ENCODE results near the gene CSNK1A1. TPM values are rescaled to one million over a fixed set of nuclear protein-coding genes. Genes with fewer than 3 reads are reported as not detected.
"Not testable (repeated sequence)": the region's sequence is repeated elsewhere in the genome, so short reads cannot be mapped to it uniquely, and the experiment has no call there.

Gene CSNK1A1
- polyA plus RNA-seq, 1 experiment: 171 TPM

DNA sequence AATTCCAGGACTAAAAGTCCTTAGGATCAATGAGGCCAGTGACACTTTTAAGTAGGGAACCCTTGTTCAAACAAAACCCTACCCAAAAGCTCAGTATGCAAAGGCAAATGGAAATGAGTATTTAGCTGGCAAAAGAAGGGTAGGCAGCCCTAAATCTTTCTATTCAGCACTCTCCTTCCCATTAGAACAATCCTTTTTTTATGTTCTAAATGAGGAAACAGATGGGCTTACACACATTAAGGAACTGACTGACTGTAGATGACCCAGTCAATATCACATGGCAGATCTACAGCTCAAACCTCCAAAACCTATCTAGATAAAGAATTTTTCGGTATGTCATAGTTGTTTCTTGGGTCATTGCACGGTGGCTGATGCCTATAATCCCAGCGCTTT lies 7.2 kb downstream of the CSNK1A1 start:
- POLR2A ChIA-PET: interaction anchor here (0.6 to 0.7 kb wide), 2 partner anchors 18 to 27 kb away, joined by 4 read pairs; no protein-coding TSS in a partner anchor
- TF ChIP-seq, protein P1, sequence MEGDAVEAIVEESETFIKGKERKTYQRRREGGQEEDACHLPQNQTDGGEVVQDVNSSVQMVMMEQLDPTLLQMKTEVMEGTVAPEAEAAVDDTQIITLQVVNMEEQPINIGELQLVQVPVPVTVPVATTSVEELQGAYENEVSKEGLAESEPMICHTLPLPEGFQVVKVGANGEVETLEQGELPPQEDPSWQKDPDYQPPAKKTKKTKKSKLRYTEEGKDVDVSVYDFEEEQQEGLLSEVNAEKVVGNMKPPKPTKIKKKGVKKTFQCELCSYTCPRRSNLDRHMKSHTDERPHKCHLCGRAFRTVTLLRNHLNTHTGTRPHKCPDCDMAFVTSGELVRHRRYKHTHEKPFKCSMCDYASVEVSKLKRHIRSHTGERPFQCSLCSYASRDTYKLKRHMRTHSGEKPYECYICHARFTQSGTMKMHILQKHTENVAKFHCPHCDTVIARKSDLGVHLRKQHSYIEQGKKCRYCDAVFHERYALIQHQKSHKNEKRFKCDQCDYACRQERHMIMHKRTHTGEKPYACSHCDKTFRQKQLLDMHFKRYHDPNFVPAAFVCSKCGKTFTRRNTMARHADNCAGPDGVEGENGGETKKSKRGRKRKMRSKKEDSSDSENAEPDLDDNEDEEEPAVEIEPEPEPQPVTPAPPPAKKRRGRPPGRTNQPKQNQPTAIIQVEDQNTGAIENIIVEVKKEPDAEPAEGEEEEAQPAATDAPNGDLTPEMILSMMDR (IDR thresholded peaks at IDR 0.05; ENCODE audit: insufficient read depth, low read depth, low read length): no peak
- Histone ChIP-seq H3K27me3 (ENCODE audit: control insufficient read depth, insufficient read depth, low read length) (no peaks in the 10 kb centered on the region), H3K36me3 (ENCODE audit: control insufficient read depth, insufficient read depth, low read length) (peaks cover 11% of the 10 kb centered on the region), H3K4me3 (ENCODE audit: low read depth, low read length) (no peak overlapping the region)
- no peak for DNase-seq (ENCODE audit: low read depth)
- CTCF ChIA-PET: interaction anchor here (0.7 to 3.1 kb wide), 4 partner anchors 19 to 103 kb away, joined by 3 to 28 read pairs (median 6); no protein-coding TSS in a partner anchor

DNA sequence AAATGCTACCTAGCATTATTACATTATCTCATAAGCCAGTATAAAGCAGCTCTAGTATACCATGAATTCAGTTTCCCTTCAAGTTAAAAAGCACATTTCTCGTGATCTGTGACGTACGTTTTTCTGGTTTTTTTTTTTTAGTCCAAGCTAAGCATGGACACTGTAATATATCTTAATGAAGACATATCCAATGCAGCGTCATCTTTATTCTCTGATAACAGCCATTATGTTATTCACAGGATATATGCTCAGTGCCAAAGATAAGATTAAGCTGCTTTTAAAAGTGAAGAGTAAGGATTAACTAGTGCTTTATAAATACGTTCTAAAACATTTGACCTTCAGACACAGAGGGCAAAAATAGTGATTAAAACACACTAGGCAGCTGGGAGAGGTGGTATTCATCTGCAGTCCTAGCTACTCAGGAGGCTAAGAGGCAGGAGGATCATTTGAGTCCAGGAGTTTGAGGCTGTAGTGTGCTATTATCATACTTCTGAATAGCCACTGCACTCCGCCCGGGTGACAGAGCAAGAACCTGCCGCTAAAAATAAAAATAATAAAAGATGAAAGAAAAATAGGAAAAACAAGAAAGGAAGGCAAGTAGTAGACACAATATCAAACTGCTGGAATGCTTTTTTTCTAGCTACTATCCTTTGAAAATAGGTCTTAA lies 7.7 kb downstream of the CSNK1A1 start:
- Histone ChIP-seq H3K4me3 (ENCODE audit: low read depth, low read length) (no peak overlapping the region), H3K36me3 (ENCODE audit: control insufficient read depth, insufficient read depth, low read length) (peaks cover 11% of the 10 kb centered on the region), H3K27me3 (ENCODE audit: control insufficient read depth, insufficient read depth, low read length) (no peaks in the 10 kb centered on the region)
- TF ChIP-seq, protein P1 (IDR thresholded peaks at IDR 0.05; ENCODE audit: insufficient read depth, low read depth, low read length): no peak
- CTCF ChIA-PET: interaction anchor here (0.9 to 3.1 kb wide), 5 partner anchors 11 to 102 kb away, joined by 3 to 28 read pairs (median 5); no protein-coding TSS in a partner anchor
- no peak for DNase-seq (ENCODE audit: low read depth)
- POLR2A ChIA-PET: interaction anchor here (0.6 to 0.7 kb wide), 2 partner anchors 18 to 26 kb away, joined by 4 read pairs; no protein-coding TSS in a partner anchor

DNA sequence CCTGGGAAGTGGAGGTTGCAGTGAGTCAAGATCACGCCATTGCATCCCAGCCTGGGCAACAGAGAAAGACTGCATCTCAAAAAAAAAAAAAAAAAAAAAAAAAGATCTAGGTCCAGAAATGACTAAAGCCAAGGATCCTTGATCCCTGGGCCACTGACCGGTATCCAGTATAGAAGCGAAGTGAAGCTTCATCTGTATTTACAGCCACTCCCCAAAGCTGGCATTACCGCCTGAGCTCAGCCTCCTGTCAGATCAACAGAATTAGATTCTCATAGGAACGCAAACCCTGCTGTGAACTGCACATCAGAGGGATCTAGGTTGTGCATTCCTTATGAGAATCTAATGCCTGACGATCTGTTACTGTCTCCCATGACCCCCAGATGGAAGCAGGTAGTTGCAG lies 9.3 kb downstream of the CSNK1A1 start:
- Histone ChIP-seq H3K27me3 (ENCODE audit: control insufficient read depth, insufficient read depth, low read length) (no peaks in the 10 kb centered on the region), H3K36me3 (ENCODE audit: control insufficient read depth, insufficient read depth, low read length) (peaks cover 13% of the 10 kb centered on the region), H3K4me3 (ENCODE audit: low read depth, low read length) (no peak overlapping the region)
- no peak for DNase-seq (ENCODE audit: low read depth)
- TF ChIP-seq, protein P1 (IDR thresholded peaks at IDR 0.05; ENCODE audit: insufficient read depth, low read depth, low read length): no peak
- ChIA-PET CTCF (interaction anchor here (1.6 kb wide), 1 partner anchor 76 kb away, joined by 4 read pairs; no protein-coding TSS in a partner anchor), POLR2A (no interaction called here)

DNA sequence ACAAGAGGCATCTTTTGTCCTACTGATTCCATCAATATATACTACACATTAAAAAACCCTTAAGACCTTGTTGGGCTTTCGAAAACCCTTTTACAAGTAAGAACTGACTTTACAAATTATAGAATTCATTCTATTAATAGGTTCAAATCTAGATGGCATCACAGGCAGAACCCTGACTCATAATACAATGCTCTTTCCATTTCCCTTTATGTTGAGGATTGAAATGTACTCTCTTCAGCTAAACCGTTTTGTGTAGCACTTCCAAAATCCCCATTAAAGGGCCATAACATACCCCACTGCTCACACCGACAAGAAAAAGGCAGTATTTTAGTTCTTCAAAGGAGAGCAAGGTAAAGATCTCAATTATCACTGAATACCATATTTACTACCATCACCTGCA lies 11.2 kb downstream of the CSNK1A1 start:
- TF ChIP-seq, protein P1 (IDR thresholded peaks at IDR 0.05; ENCODE audit: insufficient read depth, low read depth, low read length): no peak
- Histone ChIP-seq H3K36me3 (ENCODE audit: control insufficient read depth, insufficient read depth, low read length) (peaks cover 8% of the 10 kb centered on the region), H3K27me3 (ENCODE audit: control insufficient read depth, insufficient read depth, low read length) (no peaks in the 10 kb centered on the region), H3K4me3 (ENCODE audit: low read depth, low read length) (no peak overlapping the region)
- CTCF ChIA-PET: interaction anchor here (0.7 kb wide), 1 partner anchor 10 kb away, joined by 3 read pairs; no protein-coding TSS in a partner anchor
- DNase-seq (ENCODE audit: low read depth): no peak
- POLR2A ChIA-PET: no interaction called here

DNA sequence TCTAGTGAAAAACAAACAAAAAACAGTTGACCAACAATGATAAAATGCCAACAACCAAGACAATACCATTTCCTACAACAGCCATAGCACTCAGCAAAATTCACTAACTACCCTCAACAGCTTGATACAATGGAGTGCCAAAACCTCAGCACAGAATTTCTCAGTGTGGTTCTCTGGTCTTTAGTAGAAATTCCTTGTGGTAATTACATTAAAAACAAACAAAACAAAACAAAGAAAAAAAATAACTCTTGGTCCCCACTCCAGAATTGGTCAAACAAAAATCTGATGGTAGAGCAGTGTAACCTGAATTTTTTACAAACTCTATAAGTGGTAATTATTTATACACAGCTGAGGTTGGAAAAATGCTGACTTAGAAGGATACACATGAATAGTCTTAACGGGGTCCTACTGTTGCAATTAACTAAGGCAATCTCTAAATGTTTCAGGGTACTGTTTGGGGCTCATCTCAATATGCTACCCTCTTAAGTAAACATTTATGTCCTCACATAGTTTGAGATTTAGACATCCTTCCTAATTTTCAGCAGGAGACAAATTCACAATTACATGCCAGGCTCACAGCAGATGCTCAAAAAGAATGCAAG lies 13.8 kb downstream of the CSNK1A1 start:
- peaks cover 6% of the 10 kb centered on the region for H3K36me3 ChIP-seq (ENCODE audit: control insufficient read depth, insufficient read depth, low read length)
- ChIA-PET POLR2A (no interaction called here), CTCF (no interaction called here)
- no peak for DNase-seq (ENCODE audit: low read depth)
- H3K4me3 ChIP-seq (ENCODE audit: low read depth, low read length): no peak overlapping the region
- TF ChIP-seq, protein P1 (IDR thresholded peaks at IDR 0.05; ENCODE audit: insufficient read depth, low read depth, low read length): no peak
- no peaks in the 10 kb centered on the region for H3K27me3 ChIP-seq (ENCODE audit: control insufficient read depth, insufficient read depth, low read length)

DNA sequence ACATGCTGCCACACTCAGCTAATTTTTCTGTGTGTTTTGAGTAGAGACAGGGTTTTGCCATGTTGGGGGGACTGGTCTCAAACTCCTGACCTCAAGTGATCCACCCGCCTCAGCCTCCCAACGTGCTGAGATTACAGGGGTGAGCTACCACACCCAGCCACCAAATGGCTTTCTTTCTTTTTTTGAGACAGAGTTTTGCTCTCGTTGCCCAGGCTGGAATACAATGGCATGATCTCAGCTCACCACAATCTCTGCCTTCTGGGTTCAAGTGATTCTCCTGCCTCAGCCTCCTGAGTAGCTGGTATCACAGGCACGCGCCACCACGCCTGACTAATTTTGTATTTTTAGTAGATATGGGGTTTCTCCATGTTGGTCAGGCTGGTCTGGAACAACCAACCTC lies 15.5 kb downstream of the CSNK1A1 start:
- DNase-seq (ENCODE audit: low read depth); H3K4me3 ChIP-seq (ENCODE audit: low read depth, low read length); POLR2A ChIA-PET; H3K36me3 ChIP-seq (ENCODE audit: control insufficient read depth, insufficient read depth, low read length); H3K27me3 ChIP-seq (ENCODE audit: control insufficient read depth, insufficient read depth, low read length): not testable (repeated sequence)
- CTCF ChIA-PET: interaction anchor here (1.3 kb wide), 1 partner anchor 24 kb away, joined by 3 read pairs; no protein-coding TSS in a partner anchor
